ENCODE results near the gene TCF4.

TCF4 gene

DNA sequence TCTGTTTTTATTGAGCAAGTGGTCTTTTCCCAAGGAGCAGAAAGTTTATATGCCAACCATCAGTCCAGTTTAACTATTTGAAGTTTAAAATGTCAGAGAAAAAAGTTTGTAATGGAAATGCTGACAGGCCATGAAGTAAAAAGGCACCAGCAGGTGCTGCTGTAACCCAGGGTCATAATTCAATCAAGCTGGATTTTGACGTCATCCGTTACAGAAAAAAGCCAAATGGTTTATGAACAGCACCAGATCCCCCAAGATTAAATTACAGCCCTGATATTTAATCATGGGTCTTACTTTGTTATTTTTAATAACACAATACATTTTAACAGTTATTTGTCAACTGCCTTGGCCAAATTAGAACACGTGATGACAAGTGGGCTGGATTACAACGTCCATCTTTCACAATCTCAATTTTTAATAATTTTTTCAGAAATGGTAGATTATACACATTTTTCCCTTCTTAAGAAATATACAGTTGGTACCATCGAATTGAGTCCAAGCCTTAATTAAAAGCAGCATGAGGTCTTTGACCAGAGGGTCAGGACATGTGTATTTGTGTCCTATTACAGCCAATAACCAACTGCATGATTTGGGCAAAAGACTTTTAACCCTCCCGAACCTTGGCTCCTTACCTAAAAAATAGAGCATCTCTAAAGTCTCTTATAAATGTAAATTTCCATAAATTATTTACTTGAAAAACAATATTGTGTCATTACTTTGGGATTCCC lies 10.0 kb downstream of the TCF4 start:
- FAIRE-seq (no peak), DNase-seq (ENCODE audit: insufficient read length, low spot score) (no peak)

DNA sequence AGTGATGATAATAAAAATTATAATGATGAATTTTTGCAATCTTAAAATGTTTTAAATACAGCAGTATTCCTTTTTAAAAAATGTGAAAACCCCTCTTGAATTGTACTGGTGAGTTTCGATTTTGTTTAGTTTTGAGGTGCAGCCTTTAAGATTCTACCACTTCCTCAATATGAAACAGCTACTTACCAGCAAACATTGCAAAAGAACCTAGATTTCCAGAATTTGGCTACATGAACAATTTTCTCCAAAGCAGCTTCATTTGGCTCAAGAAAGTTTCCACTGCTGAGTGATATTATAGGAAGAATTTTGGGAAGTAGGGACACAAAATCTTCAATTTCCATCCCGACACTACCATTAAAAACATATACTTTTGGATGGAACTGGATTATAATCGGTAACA lies 12.0 kb downstream of the TCF4 start:
- TF ChIP-seq POLR2A (IDR thresholded peaks at IDR 0.05; ENCODE audit: low read depth, low read length): no peak
- FAIRE-seq (no peak), DNase-seq (ENCODE audit: insufficient read length, low spot score) (no peak)

More for the DNA sequence above, 10.0 kb downstream of the TCF4 start:
- no peak for TF ChIP-seq POLR2A (IDR thresholded peaks at IDR 0.05; ENCODE audit: low read depth, low read length)

DNA sequence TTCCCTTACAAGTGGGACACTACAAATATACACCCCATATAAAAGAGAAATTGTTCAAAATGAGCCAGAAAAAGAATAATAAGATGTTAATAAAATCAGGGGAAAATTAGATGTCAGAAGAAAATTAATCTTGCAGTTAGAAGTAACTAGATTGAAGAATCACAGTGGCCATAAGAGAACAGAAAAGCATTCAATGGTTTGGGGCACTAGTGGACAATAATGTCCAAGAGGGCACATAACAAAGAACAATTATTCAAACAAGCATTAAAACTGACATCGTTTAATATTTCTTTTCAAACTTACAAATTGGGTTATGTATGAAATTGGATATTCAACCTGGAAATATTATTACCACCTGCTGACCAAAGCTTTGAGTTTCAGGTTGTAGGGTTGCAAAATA lies 12.9 kb downstream of the TCF4 start:
- FAIRE-seq: no peak
- no peak for TF ChIP-seq POLR2A (IDR thresholded peaks at IDR 0.05; ENCODE audit: low read depth, low read length)
- DNase-seq (ENCODE audit: insufficient read length, low spot score): no peak

DNA sequence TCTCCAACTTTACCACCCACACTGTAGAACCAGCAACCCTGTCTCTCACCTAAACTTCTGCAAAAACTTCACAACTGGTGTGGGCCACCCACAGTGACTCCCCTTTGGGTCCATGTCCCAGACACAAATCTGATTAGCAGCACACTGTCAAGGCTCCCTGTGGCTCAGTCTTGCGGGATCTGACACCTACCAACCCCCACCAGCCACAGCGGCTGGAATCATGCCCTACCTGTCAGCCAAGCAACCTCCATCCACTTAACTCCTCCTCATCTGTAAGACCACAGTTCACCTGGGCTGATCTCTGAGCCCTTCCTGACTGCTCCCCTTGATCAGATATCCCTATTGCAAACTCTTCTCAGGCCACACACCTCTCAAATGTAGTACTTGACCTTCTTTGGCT lies 14.6 kb downstream of the TCF4 start:
- DNase-seq (ENCODE audit: insufficient read length, low spot score): no peak
- no peak for FAIRE-seq
- no peak for TF ChIP-seq POLR2A (IDR thresholded peaks at IDR 0.05; ENCODE audit: low read depth, low read length)

DNA sequence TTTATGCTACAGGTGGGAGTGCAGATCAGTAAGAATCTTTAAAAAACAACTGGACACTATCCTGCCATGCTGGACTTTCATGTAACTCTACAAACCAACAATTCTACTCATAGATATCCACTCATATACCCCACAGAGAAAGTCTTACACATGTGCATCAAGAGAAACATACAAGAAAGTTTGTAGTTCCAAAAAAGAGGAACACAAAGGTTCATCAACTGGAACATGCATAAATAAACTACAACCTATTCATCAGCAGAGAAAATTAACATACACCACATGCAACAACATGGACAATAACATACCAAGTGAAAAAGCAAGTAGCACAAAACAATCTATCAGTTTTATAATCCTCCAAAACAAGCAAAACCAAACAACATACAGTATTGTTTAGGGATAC lies 17.0 kb downstream of the TCF4 start:
- FAIRE-seq: no peak
- TF ChIP-seq POLR2A (IDR thresholded peaks at IDR 0.05; ENCODE audit: low read depth, low read length): no peak
- DNase-seq (ENCODE audit: insufficient read length, low spot score): no peak

DNA sequence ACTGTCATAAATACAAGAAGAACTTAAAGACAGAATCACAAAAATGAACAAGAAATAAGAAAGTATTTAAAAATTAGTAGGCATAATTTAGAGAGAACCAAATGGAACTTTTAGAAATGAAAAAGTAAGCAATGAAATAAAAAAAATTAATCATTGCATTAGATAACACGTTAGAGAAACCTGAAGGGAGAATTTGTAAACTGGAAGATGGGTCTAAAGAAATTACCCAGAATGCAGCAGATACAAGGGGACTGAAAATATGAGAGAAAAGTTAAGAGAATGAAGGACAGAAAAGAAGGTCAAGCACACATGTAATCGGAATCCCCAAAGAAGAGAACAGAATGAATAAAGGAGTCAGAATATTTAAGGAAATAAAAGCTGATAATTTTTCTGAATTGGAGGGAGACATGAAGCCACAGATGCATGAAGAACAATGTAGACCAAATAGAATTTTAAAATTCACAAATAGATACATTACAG lies 21.5 kb downstream of the TCF4 start:
- DNase-seq (ENCODE audit: insufficient read length, low spot score) (no peak), FAIRE-seq (no peak)
- no peak for TF ChIP-seq POLR2A (IDR thresholded peaks at IDR 0.05; ENCODE audit: low read depth, low read length)

DNA sequence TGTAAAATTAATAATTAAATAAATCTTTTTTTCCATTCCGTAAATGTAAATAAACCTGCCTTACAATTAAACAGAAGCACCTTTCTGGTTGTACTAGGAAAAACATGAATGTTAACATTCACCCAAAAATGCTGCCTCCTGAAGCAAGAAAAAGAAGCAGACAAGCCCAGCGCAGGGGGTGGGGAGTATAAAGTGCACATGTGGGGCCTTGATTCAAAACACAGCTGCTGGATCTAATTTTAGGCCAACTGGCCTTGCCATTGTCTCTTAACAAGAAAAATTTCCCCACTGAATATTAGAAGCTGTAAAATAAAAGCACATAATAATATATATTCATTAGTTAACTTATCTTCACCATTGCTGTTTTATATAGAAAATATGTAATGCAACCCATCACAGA lies 28.3 kb downstream of the TCF4 start:
- no peak for DNase-seq (ENCODE audit: insufficient read length, low spot score)
- TF ChIP-seq POLR2A (IDR thresholded peaks at IDR 0.05; ENCODE audit: low read depth, low read length): no peak
- no peak for FAIRE-seq

DNA sequence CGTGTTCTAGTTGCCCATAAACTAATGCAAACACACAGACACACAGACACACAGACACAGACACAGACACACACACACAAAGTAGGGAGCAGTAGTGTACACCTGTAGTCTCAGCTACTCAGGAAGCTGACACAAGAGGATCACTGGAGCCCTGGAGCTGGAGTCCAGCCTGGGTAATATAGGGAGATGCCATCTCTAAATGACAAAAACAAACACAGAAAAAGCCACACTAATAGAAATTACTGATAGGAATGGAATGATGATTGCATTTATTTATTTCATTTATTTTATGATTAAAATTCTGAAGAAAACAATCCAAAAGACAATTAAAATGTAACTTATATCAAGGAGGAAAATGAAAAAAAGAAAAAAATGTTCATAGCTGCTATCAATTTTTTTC lies 30.8 kb downstream of the TCF4 start:
- FAIRE-seq: no peak
- no peak for TF ChIP-seq POLR2A (IDR thresholded peaks at IDR 0.05; ENCODE audit: low read depth, low read length)

DNA sequence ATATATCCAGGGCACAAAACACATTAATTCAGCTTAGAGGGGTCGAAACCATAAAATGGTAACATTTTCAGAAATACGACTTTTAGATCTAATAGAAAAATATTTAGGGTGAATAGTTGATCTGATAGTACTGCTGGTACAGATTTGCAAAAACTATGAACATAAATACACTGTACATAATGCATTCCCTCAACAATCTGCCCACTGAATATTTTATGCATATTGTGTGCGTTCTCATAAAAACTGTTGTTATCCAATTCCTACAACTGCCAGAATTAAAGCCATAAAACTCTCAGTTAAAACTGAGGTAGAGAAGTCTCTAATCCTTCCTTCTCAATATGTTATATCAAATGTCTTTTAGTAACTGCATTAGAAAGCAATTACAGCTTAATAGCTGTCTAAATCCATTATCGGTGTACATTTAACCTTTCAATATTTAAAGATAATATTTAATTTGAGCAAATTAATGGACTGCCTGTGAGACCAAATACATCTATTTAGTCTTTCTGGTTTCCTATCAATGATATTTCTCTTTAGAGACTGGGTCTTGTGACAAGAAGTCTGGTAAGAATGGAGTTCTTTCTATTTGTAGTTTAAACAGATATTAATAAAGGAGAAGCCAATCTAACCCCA lies 32.5 kb downstream of the TCF4 start:
- no peak for DNase-seq (ENCODE audit: insufficient read length, low spot score)
- TF ChIP-seq POLR2A (IDR thresholded peaks at IDR 0.05; ENCODE audit: low read depth, low read length): no peak
- no peak for FAIRE-seq

More for the DNA sequence above, 30.8 kb downstream of the TCF4 start:
- DNase-seq (ENCODE audit: insufficient read length, low spot score): no peak

DNA sequence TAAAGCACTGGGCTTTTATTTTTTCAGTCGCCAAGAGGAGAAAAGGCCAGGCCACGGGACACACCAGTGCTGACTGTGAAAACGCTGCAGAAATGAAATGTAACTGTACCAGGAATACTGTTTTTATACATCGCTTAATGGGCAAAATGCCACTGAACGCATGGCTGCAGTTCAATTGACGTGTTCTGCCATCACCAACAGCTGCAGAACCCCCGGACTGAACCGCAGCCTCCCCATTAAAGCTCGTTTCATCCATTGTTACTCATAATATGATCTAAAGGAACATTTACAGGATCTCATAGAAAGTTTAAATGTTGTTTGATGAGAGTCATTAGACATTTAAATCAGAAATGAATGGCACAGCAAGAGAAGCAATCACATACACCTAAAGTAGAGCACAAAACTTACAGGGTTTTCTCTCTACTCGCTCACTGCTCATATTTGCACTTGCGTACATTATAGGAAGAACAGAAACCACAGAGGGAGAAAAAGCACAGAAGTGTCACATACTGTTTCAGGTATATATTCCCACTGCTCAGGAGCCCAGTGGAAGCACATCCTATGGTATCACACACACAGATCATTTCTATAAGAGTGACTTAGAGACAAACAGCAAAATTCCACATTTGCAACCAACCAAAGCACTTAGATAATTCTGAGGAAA lies 35.3 kb downstream of the TCF4 start:
- TF ChIP-seq POLR2A (IDR thresholded peaks at IDR 0.05; ENCODE audit: low read depth, low read length): no peak
- FAIRE-seq (no peak), DNase-seq (ENCODE audit: insufficient read length, low spot score) (no peak)

DNA sequence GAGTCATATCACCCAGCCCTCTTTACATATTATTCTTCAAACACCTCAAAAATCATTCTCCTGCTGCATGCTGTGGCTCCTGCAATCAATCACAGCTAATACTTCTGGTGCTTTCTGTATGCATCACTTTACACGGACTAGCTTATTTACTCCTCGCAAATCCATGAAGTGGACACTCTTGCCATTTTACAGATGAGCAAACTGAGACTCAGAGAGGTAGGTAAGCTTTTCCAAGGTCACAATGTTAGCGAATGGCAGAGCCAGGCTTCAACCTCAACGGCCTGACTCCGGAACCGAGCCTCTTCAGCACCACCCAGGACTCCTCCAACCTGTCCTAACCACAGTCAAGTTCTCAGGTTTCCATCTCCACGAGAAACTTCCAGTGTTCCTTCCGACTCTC lies 36.8 kb downstream of the TCF4 start:
- DNase-seq (ENCODE audit: insufficient read length, low spot score): no peak
- TF ChIP-seq POLR2A (IDR thresholded peaks at IDR 0.05; ENCODE audit: low read depth, low read length): no peak
- no peak for FAIRE-seq

DNA sequence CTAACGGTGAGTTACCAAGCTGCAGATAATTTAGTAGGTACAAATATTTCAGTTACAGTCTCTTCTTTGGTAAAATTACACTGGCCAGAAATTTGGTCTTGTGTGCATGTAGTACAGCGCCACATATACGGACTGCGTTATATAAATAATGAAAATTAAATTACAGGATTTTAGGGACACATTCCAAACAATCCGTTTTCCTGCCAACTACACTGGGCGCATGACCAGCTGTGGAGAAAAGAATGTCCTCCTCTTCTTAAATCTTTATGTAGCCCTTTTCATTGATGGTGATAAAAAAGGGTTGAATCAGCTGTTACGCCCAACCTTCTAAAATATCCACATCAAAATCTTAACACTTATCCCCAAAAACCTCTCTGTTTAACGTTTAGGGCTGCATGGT lies 37.5 kb downstream of the TCF4 start:
- TF ChIP-seq POLR2A (IDR thresholded peaks at IDR 0.05; ENCODE audit: low read depth, low read length): no peak
- no peak for DNase-seq (ENCODE audit: insufficient read length, low spot score)
- FAIRE-seq: no peak

DNA sequence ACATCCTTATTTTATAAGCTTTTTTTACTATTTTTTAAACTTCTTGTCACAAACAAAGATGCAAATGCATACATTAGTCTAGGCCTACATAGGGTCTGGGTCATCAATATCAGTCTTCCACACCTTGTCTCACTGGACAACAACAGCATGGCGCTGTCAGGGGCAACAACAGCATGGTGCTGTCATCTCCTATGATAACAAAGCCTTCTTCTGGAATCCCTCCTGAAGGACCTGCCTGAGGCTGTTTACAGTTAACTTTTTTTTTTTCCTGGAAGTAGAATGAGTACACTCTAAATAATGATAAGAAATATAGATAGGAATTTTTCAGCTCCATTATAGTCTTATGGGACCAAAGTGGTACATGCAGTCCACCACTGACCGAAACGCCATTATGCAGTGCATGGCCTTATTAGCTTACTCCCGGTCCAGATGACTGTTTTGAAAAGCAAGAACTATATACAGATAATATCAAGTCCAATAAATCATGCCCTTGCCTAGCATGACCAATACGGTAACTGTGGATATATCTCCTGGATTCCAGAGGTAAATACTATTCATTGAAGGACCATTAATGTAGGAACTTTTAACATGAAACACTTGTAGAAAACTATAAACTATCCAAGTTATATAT lies 38.4 kb downstream of the TCF4 start:
- DNase-seq (ENCODE audit: insufficient read length, low spot score) (no peak), FAIRE-seq (no peak)

DNA sequence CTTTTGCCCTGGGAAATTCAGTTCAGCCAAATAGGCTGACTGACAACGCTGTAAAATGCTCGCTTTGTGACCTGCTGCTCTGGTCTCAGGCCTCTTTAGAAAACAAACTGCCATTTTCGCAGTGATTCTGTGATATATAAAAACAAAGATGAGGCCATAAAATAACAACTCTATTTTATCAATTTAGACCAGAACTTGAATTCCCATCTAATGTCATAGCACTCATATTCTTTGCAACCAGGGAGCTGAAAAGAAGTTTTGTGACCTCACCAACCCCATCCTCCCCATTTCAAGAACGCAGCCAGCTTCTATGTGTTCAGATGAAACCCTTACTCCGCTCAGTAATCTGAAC lies 40.3 kb downstream of the TCF4 start:
- DNase-seq (ENCODE audit: insufficient read length, low spot score): no peak
- TF ChIP-seq POLR2A (IDR thresholded peaks at IDR 0.05; ENCODE audit: low read depth, low read length): no peak
- FAIRE-seq: no peak

More for the DNA sequence above, 38.4 kb downstream of the TCF4 start:
- TF ChIP-seq POLR2A (IDR thresholded peaks at IDR 0.05; ENCODE audit: low read depth, low read length): no peak

All from H54 (cell line).